Measurements from ENCODE around the gene DTX1.

DNA sequence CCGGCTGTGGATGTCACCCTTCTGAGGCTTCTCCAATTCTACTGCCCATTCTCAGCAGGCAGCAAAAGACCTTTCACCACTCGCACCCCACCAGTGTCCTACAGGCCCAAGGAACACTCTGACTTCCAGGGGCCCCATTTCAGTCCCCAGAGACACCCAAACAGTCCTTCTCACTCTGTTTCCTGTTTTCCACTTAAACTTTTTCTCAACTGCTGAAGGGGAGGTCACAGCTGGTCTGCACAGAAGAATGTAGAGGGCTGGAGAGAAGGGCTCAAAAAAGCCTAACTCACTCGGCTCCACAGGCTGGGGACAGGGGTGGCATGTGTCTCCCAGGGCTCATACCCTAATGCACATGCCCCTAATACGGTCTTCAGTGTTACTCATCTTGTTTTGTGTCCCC is 4.2 kb upstream of the DTX1 start:
- TF ChIP-seq ZXDB (tag by site-specific recombination; IDR thresholded peaks at IDR 0.05) (no peak), YY1 (tag by site-specific recombination; IDR thresholded peaks at IDR 0.05) (no peak), ZNF138 (tag by site-specific recombination; IDR thresholded peaks at IDR 0.05; ENCODE audit: borderline replicate concordance) (no peak), ZFP3 (tag by site-specific recombination; IDR thresholded peaks at IDR 0.05; ENCODE audit: low read depth) (no peak), ZNF274 (IDR thresholded peaks at IDR 0.05; ENCODE audit: low read length) (no peak), ZNF274 (tag by site-specific recombination; IDR thresholded peaks at IDR 0.05; ENCODE audit: borderline replicate concordance) (no peak)
- TF ChIP-seq, protein P1, sequence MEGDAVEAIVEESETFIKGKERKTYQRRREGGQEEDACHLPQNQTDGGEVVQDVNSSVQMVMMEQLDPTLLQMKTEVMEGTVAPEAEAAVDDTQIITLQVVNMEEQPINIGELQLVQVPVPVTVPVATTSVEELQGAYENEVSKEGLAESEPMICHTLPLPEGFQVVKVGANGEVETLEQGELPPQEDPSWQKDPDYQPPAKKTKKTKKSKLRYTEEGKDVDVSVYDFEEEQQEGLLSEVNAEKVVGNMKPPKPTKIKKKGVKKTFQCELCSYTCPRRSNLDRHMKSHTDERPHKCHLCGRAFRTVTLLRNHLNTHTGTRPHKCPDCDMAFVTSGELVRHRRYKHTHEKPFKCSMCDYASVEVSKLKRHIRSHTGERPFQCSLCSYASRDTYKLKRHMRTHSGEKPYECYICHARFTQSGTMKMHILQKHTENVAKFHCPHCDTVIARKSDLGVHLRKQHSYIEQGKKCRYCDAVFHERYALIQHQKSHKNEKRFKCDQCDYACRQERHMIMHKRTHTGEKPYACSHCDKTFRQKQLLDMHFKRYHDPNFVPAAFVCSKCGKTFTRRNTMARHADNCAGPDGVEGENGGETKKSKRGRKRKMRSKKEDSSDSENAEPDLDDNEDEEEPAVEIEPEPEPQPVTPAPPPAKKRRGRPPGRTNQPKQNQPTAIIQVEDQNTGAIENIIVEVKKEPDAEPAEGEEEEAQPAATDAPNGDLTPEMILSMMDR (tag by site-specific recombination; IDR thresholded peaks at IDR 0.05) = no peak
- TF ChIP-seq, protein P2, sequence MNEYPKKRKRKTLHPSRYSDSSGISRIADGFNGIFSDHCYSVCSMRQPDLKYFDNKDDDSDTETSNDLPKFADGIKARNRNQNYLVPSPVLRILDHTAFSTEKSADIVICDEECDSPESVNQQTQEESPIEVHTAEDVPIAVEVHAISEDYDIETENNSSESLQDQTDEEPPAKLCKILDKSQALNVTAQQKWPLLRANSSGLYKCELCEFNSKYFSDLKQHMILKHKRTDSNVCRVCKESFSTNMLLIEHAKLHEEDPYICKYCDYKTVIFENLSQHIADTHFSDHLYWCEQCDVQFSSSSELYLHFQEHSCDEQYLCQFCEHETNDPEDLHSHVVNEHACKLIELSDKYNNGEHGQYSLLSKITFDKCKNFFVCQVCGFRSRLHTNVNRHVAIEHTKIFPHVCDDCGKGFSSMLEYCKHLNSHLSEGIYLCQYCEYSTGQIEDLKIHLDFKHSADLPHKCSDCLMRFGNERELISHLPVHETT (tag by site-specific recombination; IDR thresholded peaks at IDR 0.05) = no peak

Data from HEK293 (cell line).